Keratinocyte (primary cell): ENCODE data around the gene COMMD4.

Experiments used
- EZH2 ChIP-seq: IDR thresholded peaks from one replicate; pipeline ENCODE4 v1.6.1; 2012; ENCODE audit warnings: inconsistent platforms, mild to moderate bottlenecking, low read length, moderate library complexity
- TF ChIP-seq, protein P1 (sequence below), 3 experiments: IDR thresholded peaks in 1 of 3; conservative IDR thresholded peaks in 1 of 3; optimal IDR thresholded peaks in 1 of 3; 2 replicates in 2 of 3; 3 replicates in 1 of 3; pipeline versions ENCODE3 to v1.5.1; 2011; ENCODE audit warnings: low read length in 3 of 3, mild to moderate bottlenecking in 3 of 3, moderate library complexity in 2 of 3, control low read depth in 1 of 3, inconsistent platforms in 1 of 3; ENCODE audit not compliant: insufficient read depth in 2 of 3; ENCODE audit errors: extremely low read depth in 1 of 3

DNA sequence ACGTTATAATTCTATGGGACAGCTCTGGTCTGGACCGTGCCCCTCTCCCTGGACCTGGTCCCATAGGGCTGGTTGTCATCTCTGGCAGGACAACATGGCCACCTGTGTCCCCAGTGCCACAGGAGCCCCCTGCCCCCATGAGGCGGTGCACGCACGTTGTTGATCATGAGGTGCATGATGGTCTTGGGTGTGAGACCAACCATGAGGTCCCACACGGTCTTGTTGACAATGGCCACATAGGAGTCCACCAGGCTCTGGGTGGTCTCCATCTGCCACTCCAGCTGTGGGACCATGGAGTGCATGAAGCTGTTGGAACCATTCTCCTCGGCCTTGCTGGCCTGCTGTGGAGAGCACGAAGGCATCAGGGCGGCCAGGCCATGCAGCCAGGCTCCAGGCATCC is 33.5 kb upstream of the COMMD4 start:
- TF ChIP-seq, protein P1, sequence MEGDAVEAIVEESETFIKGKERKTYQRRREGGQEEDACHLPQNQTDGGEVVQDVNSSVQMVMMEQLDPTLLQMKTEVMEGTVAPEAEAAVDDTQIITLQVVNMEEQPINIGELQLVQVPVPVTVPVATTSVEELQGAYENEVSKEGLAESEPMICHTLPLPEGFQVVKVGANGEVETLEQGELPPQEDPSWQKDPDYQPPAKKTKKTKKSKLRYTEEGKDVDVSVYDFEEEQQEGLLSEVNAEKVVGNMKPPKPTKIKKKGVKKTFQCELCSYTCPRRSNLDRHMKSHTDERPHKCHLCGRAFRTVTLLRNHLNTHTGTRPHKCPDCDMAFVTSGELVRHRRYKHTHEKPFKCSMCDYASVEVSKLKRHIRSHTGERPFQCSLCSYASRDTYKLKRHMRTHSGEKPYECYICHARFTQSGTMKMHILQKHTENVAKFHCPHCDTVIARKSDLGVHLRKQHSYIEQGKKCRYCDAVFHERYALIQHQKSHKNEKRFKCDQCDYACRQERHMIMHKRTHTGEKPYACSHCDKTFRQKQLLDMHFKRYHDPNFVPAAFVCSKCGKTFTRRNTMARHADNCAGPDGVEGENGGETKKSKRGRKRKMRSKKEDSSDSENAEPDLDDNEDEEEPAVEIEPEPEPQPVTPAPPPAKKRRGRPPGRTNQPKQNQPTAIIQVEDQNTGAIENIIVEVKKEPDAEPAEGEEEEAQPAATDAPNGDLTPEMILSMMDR (optimal IDR thresholded peaks at IDR 0.05 in 1 of 3, IDR thresholded peaks at IDR 0.05 in 1 of 3, conservative IDR thresholded peaks at IDR 0.05 in 1 of 3; ENCODE audit: extremely low read depth in 1 of 3, insufficient read depth in 2 of 3, low read length in 3 of 3) = no peak
- TF ChIP-seq EZH2 = no peak
